GM18909 (cell line): ENCODE measurements around the gene SETD3.
"Not testable (repeated sequence)": the region's sequence is repeated elsewhere in the genome, so short reads cannot be mapped to it uniquely, and the experiment has no call there.

Experiments
- ATAC-seq: cut with Tn5 transposase; IDR thresholded peaks from one replicate; pipeline ENCODE4 v1.9.1; 2021; ENCODE audit warnings: mild to moderate bottlenecking; ENCODE audit not compliant: unreplicated experiment, poor library complexity

The SETD3 gene

DNA sequence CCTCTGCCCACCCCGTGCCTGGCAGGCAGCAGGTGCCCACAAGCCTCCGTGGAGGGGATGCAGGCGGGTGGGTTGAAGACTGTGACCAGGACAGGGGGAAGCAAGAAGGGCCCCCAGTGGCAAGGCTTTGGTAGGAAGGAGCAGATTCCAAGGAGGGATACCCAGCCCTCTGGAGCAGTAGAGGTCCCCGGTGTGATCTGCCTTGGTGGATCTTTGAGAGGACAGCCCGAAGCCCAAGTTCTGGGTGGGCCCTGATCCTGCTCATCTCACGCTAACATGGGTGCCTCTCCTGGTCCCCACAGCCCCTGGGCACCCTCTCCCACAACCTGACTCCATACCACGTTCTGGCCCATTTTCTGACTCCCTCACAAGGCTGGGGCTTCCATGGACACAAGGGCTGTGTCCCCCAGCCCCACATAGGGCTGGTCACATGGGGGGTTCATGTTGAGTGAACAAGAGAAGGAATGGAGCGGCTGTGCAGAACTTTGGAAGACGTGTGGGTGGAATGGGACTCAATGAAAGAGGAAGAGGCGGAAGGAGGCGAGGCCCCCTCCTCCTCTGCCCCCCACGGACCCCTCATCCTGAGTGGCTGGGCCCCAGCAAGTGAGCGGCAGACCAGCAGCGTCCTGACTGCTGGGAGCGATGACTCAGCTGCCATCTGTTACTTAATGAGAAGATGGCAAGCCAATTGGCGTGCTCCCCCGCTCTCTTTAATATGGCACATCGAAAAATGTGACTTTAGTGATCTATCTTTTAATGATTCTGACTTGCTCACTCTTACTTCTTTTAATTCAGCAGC, 131.6 kb downstream of the SETD3 start:
- ATAC-seq, result no peak

DNA sequence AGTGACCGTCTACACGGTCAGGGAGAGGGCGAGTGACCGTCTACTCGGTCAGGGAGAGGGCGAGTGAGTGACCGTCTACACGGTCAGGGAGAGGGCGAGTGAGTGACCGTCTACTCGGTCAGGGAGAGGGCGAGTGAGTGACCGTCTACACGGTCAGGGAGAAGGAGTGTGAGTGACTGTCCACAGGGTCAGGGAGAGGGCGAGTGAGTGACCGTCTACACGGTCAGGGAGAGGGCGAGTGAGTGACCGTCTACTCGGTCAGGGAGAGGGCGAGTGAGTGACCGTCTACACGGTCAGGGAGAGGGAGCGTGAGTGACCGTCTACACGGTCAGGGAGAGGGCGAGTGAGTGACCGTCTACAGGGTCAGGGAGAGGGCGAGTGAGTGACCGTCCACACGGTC, 132.4 kb downstream of the SETD3 start:
- ATAC-seq, result not testable (repeated sequence)
